SK-N-SH (cell line): Measurements from ENCODE around the gene ST6GALNAC6. TPM values are rescaled to one million over a fixed set of nuclear protein-coding genes. Genes with fewer than 3 reads are reported as not detected.

ENCODE experiments used
- CTCF ChIA-PET: fragments of 300-600, 350-600 bp; formaldehyde crosslinking; extraction: SDS; loops from one replicate; lab custom pipeline; 2021; lab: Yijun Ruan, JAX
- POLR2A ChIA-PET: fragments of 350-600 bp; sonication (Branson Sonifier 250); formaldehyde crosslinking; extraction: SDS; loops from one replicate; lab custom pipeline; 2020; ENCODE audit warnings: antibody characterized with exemption, inconsistent platforms; lab: Yijun Ruan, JAX
- DNase-seq: peaks from one replicate; pipeline ENCODE4 v3.0.0; 2012
- H2AFZ ChIP-seq: fragments of 200-600 bp; sonication (generic); 2 replicates; pipeline ENCODE4 v1.8.1; 2016; ENCODE audit warnings: antibody characterized with exemption, mild to moderate bottlenecking, low read depth
- H3F3A ChIP-seq: fragments of 200-600 bp; sonication (generic); replicated peaks from 2 replicates; pipeline ENCODE3; 2016; ENCODE audit warnings: antibody characterized with exemption, mild to moderate bottlenecking; ENCODE audit not compliant: insufficient read depth
- H3K27ac ChIP-seq, 2 experiments: fragments of 200-500 bp in 1 of 2; fragments of 200-600 bp in 1 of 2; sonication (Bioruptor generic) in 1 of 2; sonication (generic), shearing (Covaris generic) in 1 of 2; 2 replicates each; pipeline versions ENCODE4 v1.5.1 to v1.6.1; 2014 to 2016; ENCODE audit warnings: low read depth in 2 of 2, inconsistent platforms in 1 of 2, low read length in 1 of 2, mild to moderate bottlenecking in 1 of 2, mixed read lengths in 1 of 2
- H3K27me3 ChIP-seq: fragments of 200-600 bp; sonication (generic), shearing (Covaris generic); 2 replicates; pipeline ENCODE4 v1.6.1; 2016; ENCODE audit warnings: mixed run types; ENCODE audit not compliant: insufficient read depth
- H3K36me3 ChIP-seq, 2 experiments: fragments of 200-500 bp in 1 of 2; fragments of 200-600 bp in 1 of 2; sonication (Bioruptor generic) in 1 of 2; sonication (generic) in 1 of 2; replicated peaks in 1 of 2; 2 replicates each; pipeline versions ENCODE3 to v1.5.1; 2014 to 2016; ENCODE audit warnings: low read length in 1 of 2, mild to moderate bottlenecking in 1 of 2; ENCODE audit not compliant: insufficient read depth in 2 of 2, control insufficient read depth in 1 of 2
- H3K4me1 ChIP-seq, 2 experiments: fragments of 200-500 bp in 1 of 2; fragments of 200-600 bp in 1 of 2; sonication (Bioruptor generic) in 1 of 2; sonication (generic), shearing (Covaris generic) in 1 of 2; 2 replicates each; pipeline versions ENCODE4 v1.5.1 to v1.6.1; 2014 to 2016; ENCODE audit warnings: low read depth in 1 of 2, low read length in 1 of 2, mixed run types in 1 of 2; ENCODE audit not compliant: insufficient read depth in 2 of 2, control insufficient read depth in 1 of 2
- H3K4me2 ChIP-seq: fragments of 200-600 bp; sonication (generic), shearing (Covaris generic); 2 replicates; pipeline ENCODE4 v1.6.1; 2017; ENCODE audit warnings: mixed run types
- H3K4me3 ChIP-seq, 2 experiments: fragments of 200-500 bp in 1 of 2; fragments of 200-600 bp in 1 of 2; sonication (Bioruptor generic) in 1 of 2; sonication (generic), shearing (Covaris generic) in 1 of 2; 2 replicates each; pipeline versions ENCODE4 v1.5.1 to v1.8.1; 2014 to 2016; ENCODE audit warnings: low read depth in 2 of 2, inconsistent platforms in 1 of 2, low read length in 1 of 2, mild to moderate bottlenecking in 1 of 2, mixed read lengths in 1 of 2, moderate library complexity in 1 of 2
- H3K79me2 ChIP-seq: fragments of 200-600 bp; sonication (generic); 2 replicates; pipeline ENCODE4 v1.8.1; 2017; ENCODE audit warnings: mild to moderate bottlenecking; ENCODE audit not compliant: insufficient read depth
- H3K9ac ChIP-seq: fragments of 200-600 bp; sonication (generic); 2 replicates; pipeline ENCODE4 v1.6.1; 2017; ENCODE audit warnings: mixed run types
- H3K9me2 ChIP-seq: fragments of 200-600 bp; sonication (generic); 2 replicates; pipeline ENCODE4 v1.6.1; 2017; ENCODE audit warnings: mixed run types
- H3K9me3 ChIP-seq: fragments of 200-600 bp; sonication (generic); 2 replicates; pipeline ENCODE4 v1.6.1; 2017; ENCODE audit warnings: mixed run types, mild to moderate bottlenecking, moderate library complexity
- H4K20me1 ChIP-seq: fragments of 200-600 bp; sonication (generic); 2 replicates; pipeline ENCODE4 v1.6.1; 2017; ENCODE audit warnings: mild to moderate bottlenecking, mixed run types; ENCODE audit not compliant: insufficient read depth
- CHD2 ChIP-seq: fragments of 150-350 bp; IDR thresholded peaks from 2 replicates; pipeline ENCODE4 v1.6.1; 2018; ENCODE audit warnings: low read length; ENCODE audit not compliant: partially characterized antibody
- ELF1 ChIP-seq: IDR thresholded peaks from 2 replicates; pipeline ENCODE4 v1.4.0; 2012
- FOXM1 ChIP-seq: IDR thresholded peaks from 2 replicates; pipeline ENCODE4 v1.4.0; 2012; ENCODE audit warnings: low read depth, mild to moderate bottlenecking
- GATA2 ChIP-seq: sonication (generic); formaldehyde crosslinking; IDR thresholded peaks from 2 replicates; pipeline ENCODE4 v1.5.0; 2020; ENCODE audit warnings: mild to moderate bottlenecking, missing genetic modification reagents
- MEF2A ChIP-seq: IDR thresholded peaks from 2 replicates; pipeline ENCODE4 v1.4.0; 2012; ENCODE audit warnings: low read depth, borderline replicate concordance
- RAD21 ChIP-seq: IDR thresholded peaks from 2 replicates; pipeline ENCODE4 v1.6.1; 2012; ENCODE audit warnings: mild to moderate bottlenecking, low read length
- WGBS: methylation state at CpG from one replicate; pipeline ENCODE4 v1.1.6; 2017; ENCODE audit warnings: low lambda C conversion rate; 5-methylcytosine and 5-hydroxymethylcytosine counted together
- polyA plus RNA-seq, 3 experiments: library from polyadenylated mRNA; depleted of rRNA; stranded (reverse); fragments of >200 nt; gene quantifications; 2 replicates each; pipeline ENCODE4 v1.2.3, GENCODE V29; 2012
- TF ChIP-seq, protein P1 (sequence below): IDR thresholded peaks from 2 replicates; pipeline ENCODE4 v1.6.1; 2012; ENCODE audit warnings: mild to moderate bottlenecking, low read depth, low read length, moderate library complexity
- TF ChIP-seq, protein P2 (sequence below): fragments of 200-600 bp; sonication (generic); IDR thresholded peaks from 2 replicates; pipeline ENCODE4 v1.6.1; 2017; ENCODE audit warnings: antibody characterized with exemption, mild to moderate bottlenecking, moderate library complexity

The ST6GALNAC6 gene
- polyA plus RNA-seq, 1 of the 3 experiments (the other 2 are of a cell fraction) = 34.8 TPM

- peaks cover 4% of the 10 kb centered on the region; the same call in 1 of the 2 replicates for H3K79me2 ChIP-seq
Observed at GRCh38 chr9:127910613-127911205, 11.3 kb upstream of the ST6GALNAC6 start.

DNA sequence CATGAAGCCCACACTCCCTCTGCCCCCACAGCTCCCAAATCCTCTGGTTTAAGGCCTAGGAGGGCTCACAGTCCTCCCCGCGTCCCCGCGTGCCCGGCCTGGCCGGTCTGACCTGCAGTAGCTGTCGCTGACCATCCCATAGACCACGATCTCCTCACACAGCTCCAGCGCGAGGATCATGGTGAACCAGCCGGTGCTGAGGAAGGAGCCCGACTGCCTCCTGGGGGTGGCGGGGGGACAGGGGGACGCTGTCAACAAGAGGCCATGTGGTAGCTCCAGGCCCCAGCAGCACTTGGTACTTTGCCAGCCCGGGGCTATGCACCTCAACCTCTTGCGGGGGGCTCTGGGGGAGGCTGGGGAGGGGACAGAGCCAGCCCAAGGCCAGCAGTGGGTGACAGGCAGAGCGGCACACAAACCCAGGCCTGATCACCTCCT is 10.5 kb upstream of the ST6GALNAC6 start:
- no peak overlapping the region for H3K9ac ChIP-seq
- no peak overlapping the region for H2AFZ ChIP-seq
- DNase-seq = no peak
- no peaks in the 10 kb centered on the region for H3F3A ChIP-seq
- CTCF ChIA-PET = interaction anchor here (0.9 to 2.1 kb wide), 3 partner anchors 11 to 40 kb away, joined by 3 to 7 read pairs (median 6); no protein-coding TSS in a partner anchor
- peaks cover 0 to 5% of the 10 kb centered on the region in 2 experiments for H3K36me3 ChIP-seq
- no peak overlapping the region for H3K27ac ChIP-seq
- H3K79me2 ChIP-seq = no peaks in the 10 kb centered on the region; the same call in 1 of the 2 replicates
- 87% methylated on average over 8 of the region's 17 CpGs for WGBS
- no peak overlapping the region for H3K4me3 ChIP-seq
- H3K27me3 ChIP-seq = no peaks in the 10 kb centered on the region
- POLR2A ChIA-PET = no interaction called here
- no peak overlapping the region for H3K4me2 ChIP-seq
- H3K4me1 ChIP-seq = peaks cover 0 to 3% of the 10 kb centered on the region in 2 experiments; a peak in 1 of 4 replicates
- no peaks in the 10 kb centered on the region for H3K9me2 ChIP-seq
- no peak for TF ChIP-seq CHD2
- TF ChIP-seq ELF1 = no peak
- H3K9me3 ChIP-seq = no peaks in the 10 kb centered on the region
- H4K20me1 ChIP-seq = no peaks in the 10 kb centered on the region

More at GRCh38 chr9:127910613-127911205, 11.3 kb upstream of the ST6GALNAC6 start:
- Histone ChIP-seq H3K4me3 (no peak overlapping the region), H3K27ac (no peak overlapping the region), H2AFZ (no peak overlapping the region), H3K36me3 (peaks cover 0 to 5% of the 10 kb centered on the region in 2 experiments), H3K4me2 (no peak overlapping the region), H3K9ac (no peak overlapping the region), H3K4me1 (peaks cover 0 to 8% of the 10 kb centered on the region in 2 experiments; a peak in 1 of 4 replicates), H3K27me3 (no peaks in the 10 kb centered on the region), H3K9me2 (no peaks in the 10 kb centered on the region), H3F3A (no peaks in the 10 kb centered on the region), H3K9me3 (no peaks in the 10 kb centered on the region), H4K20me1 (no peaks in the 10 kb centered on the region)
- CTCF ChIA-PET = interaction anchor here (0.6 to 2.1 kb wide), 4 partner anchors 12 to 118 kb away, joined by 3 to 7 read pairs (median 3); no protein-coding TSS in a partner anchor
- DNase-seq = no peak
- 90% methylated on average over 6 of the region's 6 CpGs for WGBS
- TF ChIP-seq FOXM1 (no peak), MEF2A (no peak), GATA2 (CRISPR knock-in tag) (no peak), RAD21 (peak; percentile 47; the same call in 1 of the 2 replicates)
- TF ChIP-seq, protein P1, sequence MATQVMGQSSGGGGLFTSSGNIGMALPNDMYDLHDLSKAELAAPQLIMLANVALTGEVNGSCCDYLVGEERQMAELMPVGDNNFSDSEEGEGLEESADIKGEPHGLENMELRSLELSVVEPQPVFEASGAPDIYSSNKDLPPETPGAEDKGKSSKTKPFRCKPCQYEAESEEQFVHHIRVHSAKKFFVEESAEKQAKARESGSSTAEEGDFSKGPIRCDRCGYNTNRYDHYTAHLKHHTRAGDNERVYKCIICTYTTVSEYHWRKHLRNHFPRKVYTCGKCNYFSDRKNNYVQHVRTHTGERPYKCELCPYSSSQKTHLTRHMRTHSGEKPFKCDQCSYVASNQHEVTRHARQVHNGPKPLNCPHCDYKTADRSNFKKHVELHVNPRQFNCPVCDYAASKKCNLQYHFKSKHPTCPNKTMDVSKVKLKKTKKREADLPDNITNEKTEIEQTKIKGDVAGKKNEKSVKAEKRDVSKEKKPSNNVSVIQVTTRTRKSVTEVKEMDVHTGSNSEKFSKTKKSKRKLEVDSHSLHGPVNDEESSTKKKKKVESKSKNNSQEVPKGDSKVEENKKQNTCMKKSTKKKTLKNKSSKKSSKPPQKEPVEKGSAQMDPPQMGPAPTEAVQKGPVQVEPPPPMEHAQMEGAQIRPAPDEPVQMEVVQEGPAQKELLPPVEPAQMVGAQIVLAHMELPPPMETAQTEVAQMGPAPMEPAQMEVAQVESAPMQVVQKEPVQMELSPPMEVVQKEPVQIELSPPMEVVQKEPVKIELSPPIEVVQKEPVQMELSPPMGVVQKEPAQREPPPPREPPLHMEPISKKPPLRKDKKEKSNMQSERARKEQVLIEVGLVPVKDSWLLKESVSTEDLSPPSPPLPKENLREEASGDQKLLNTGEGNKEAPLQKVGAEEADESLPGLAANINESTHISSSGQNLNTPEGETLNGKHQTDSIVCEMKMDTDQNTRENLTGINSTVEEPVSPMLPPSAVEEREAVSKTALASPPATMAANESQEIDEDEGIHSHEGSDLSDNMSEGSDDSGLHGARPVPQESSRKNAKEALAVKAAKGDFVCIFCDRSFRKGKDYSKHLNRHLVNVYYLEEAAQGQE = no peak
- TF ChIP-seq, protein P2, sequence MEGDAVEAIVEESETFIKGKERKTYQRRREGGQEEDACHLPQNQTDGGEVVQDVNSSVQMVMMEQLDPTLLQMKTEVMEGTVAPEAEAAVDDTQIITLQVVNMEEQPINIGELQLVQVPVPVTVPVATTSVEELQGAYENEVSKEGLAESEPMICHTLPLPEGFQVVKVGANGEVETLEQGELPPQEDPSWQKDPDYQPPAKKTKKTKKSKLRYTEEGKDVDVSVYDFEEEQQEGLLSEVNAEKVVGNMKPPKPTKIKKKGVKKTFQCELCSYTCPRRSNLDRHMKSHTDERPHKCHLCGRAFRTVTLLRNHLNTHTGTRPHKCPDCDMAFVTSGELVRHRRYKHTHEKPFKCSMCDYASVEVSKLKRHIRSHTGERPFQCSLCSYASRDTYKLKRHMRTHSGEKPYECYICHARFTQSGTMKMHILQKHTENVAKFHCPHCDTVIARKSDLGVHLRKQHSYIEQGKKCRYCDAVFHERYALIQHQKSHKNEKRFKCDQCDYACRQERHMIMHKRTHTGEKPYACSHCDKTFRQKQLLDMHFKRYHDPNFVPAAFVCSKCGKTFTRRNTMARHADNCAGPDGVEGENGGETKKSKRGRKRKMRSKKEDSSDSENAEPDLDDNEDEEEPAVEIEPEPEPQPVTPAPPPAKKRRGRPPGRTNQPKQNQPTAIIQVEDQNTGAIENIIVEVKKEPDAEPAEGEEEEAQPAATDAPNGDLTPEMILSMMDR = peak; percentile 17; the same call in 1 of the 2 replicates
- POLR2A ChIA-PET = no interaction called here
